GM23248 (cell line): ENCODE results near the gene TRAPPC3. TPM values are rescaled to one million over a fixed set of nuclear protein-coding genes. Genes with fewer than 3 reads are reported as not detected.

Experiments used
- DNase-seq: peaks from one replicate; pipeline ENCODE4 v3.0.0-alpha.2; 2015
- H2AFZ ChIP-seq: fragments of 200-600 bp; sonication (generic); 2 replicates; pipeline ENCODE4 v1.6.1; 2016; ENCODE audit warnings: antibody characterized with exemption
- H3F3A ChIP-seq: fragments of 200-600 bp; sonication (generic); 2 replicates; pipeline ENCODE4 v1.6.1; 2016; ENCODE audit warnings: mild to moderate bottlenecking, antibody characterized with exemption, mixed run types; ENCODE audit not compliant: insufficient read depth
- H3K27ac ChIP-seq: fragments of 200-600 bp; sonication (generic); 2 replicates; pipeline ENCODE4 v1.5.1; 2016; ENCODE audit warnings: mild to moderate bottlenecking
- H3K27me3 ChIP-seq: fragments of 200-600 bp; sonication (generic); replicated peaks from 2 replicates; pipeline ENCODE4 v1.6.1; 2016; ENCODE audit warnings: mild to moderate bottlenecking; ENCODE audit not compliant: insufficient read depth
- H3K36me3 ChIP-seq: fragments of 200-600 bp; sonication (generic); 2 replicates; pipeline ENCODE4 v1.6.1; 2016; ENCODE audit warnings: low read depth, mild to moderate bottlenecking
- H3K4me1 ChIP-seq: fragments of 200-600 bp; sonication (generic); 2 replicates; pipeline ENCODE4 v1.6.1; 2016; ENCODE audit warnings: mild to moderate bottlenecking; ENCODE audit not compliant: insufficient read depth
- H3K4me2 ChIP-seq: fragments of 200-600 bp; sonication (generic); one replicate; pipeline ENCODE4 v1.6.1; 2016; ENCODE audit warnings: mild to moderate bottlenecking; ENCODE audit not compliant: unreplicated experiment
- H3K4me3 ChIP-seq: fragments of 200-600 bp; sonication (generic); 2 replicates; pipeline ENCODE4 v1.5.1; 2016; ENCODE audit warnings: mild to moderate bottlenecking
- H3K79me2 ChIP-seq: fragments of 200-600 bp; sonication (generic); 2 replicates; pipeline ENCODE4 v1.6.1; 2016; ENCODE audit warnings: mild to moderate bottlenecking; ENCODE audit not compliant: insufficient read depth
- H3K9ac ChIP-seq: fragments of 200-600 bp; sonication (generic); 2 replicates; pipeline ENCODE4 v1.6.1; 2016; ENCODE audit warnings: mild to moderate bottlenecking
- H3K9me2 ChIP-seq: fragments of 200-600 bp; sonication (generic); 2 replicates; pipeline ENCODE4 v1.6.1; 2016; ENCODE audit warnings: mixed run types, mild to moderate bottlenecking, moderate library complexity; ENCODE audit not compliant: insufficient read depth
- H3K9me3 ChIP-seq: fragments of 200-600 bp; sonication (generic); one replicate; pipeline ENCODE4 v1.6.1; 2017; ENCODE audit warnings: low read depth
- H4K20me1 ChIP-seq: fragments of 200-600 bp; sonication (generic); 2 replicates; pipeline ENCODE4 v1.6.0; 2016; ENCODE audit not compliant: insufficient read depth
- EZH2 ChIP-seq: fragments of 200-600 bp; sonication (generic); IDR thresholded peaks from 2 replicates; pipeline ENCODE4 v1.6.1; 2018; ENCODE audit warnings: antibody characterized with exemption, mild to moderate bottlenecking; ENCODE audit not compliant: insufficient read depth, poor library complexity, severe bottlenecking
- EZH2phosphoT487 ChIP-seq: fragments of 200-600 bp; sonication (generic); IDR thresholded peaks from 2 replicates; pipeline ENCODE4 v1.6.1; 2018; ENCODE audit warnings: antibody characterized with exemption, moderate library complexity, mild to moderate bottlenecking, low read depth; ENCODE audit not compliant: insufficient read depth
- WGBS, 2 experiments: methylation state at CpG; one replicate each; pipeline ENCODE4 v1.1.6; 2015 to 2017; ENCODE audit warnings: low lambda C conversion rate in 2 of 2, low coverage in 1 of 2; ENCODE audit errors: missing lambda C conversion rate in 2 of 2; 5-methylcytosine and 5-hydroxymethylcytosine counted together
- in situ Hi-C: fragments of 300-500 bp; cut with MboI; formaldehyde crosslinking; loops from 2 replicates; pipeline ENCODE4 v1.15.0; 2020
- polyA plus RNA-seq: library from polyadenylated mRNA; unstranded; fragments of >200 nt; fragmentation: Nextera tagmentation; extraction: Ambion mirVana; gene quantifications from 2 replicates; pipeline ENCODE4 v1.2.1, GENCODE V29; 2016
- small RNA-seq: library from RNA; depleted of rRNA; stranded (forward); fragments of <200 nt; gene quantifications from one replicate; pipeline ENCODE3, GENCODE V24; 2014; ENCODE audit warnings: low read depth, low replicate concordance
- total RNA-seq: library from RNA; depleted of rRNA; stranded (reverse); fragments of >200 nt; shearing (Covaris generic); gene quantifications from 2 replicates; pipeline ENCODE4 v1.2.3, GENCODE V29; 2014; rRNA removed

TRAPPC3 gene
- total and polyA plus RNA-seq, 2 experiments from 2014 or later = 112 to 134 TPM

DNA sequence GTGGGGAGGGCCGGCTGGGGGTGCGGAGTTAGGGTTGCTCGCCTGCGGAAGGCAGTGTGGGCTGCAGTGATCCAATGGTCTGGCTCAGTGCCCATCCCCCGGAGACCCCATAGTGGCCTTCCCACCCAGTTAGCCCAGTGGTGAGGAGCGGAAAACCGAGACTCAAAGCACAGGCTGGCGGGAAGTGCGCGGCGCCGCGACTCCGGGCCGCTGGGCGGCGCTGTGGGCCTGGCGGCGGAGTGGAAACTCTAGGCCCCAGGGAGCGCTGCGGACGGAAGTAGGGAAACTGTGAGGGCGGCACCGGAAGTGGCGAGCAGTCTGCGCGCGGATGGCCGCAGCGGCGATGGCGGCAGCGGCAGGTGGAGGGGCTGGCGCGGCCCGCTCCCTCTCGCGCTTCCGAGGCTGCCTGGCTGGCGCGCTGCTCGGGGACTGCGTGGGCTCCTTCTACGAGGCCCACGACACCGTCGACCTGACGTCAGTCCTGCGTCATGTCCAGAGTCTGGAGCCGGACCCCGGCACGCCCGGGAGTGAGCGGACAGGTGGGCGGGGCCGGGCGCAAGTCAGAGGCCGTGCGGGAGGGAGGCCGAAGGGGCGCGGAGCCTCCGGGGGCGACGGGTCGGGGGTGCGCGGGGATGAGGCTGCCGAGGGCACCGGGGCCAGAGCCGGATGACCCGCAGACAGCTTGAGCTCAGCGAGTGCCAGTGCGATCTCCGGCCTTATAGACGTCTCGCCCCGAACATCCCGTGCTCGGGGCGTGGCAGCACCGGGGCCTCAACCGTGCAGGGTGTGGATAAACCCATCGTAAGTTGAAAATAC lies 60.5 kb downstream of the TRAPPC3 start, which contains the start of gene ADPRS:
Gene ADPRS, plus strand, starts transcription at position 316 of the 816 bp plus-strand sequence. Its CDS starts 13 bp downstream, at position 329.
- Histone ChIP-seq H3K9me3 (no peaks in the 10 kb centered on the region), H3K27ac (peak within 1 kb of the TSS; percentile 76), H3F3A (0 out of 2 replicates have a peak, but pooled peaks cover 2% of the 10 kb centered on the region), H3K9ac (peak within 1 kb of the TSS; percentile 88), H3K36me3 (peaks cover 13% of the 10 kb centered on the region), H2AFZ (peak within 1 kb of the TSS; percentile 99), H3K4me2 (peak within 1 kb of the TSS; percentile 83), H3K4me3 (peak within 1 kb of the TSS; percentile 78), H3K27me3 (no peaks in the 10 kb centered on the region), H3K79me2 (peaks cover 38% of the 10 kb centered on the region), H3K4me1 (peaks cover 5% of the 10 kb centered on the region; the same call in 1 of the 2 replicates), H4K20me1 (no peaks in the 10 kb centered on the region), H3K9me2 (no peaks in the 10 kb centered on the region)
- TF ChIP-seq EZH2phosphoT487 (no peak), EZH2 (no peak)
- in situ Hi-C loops = no loop called here
- 1% methylated on average over 63 to 65 of the region's 84 CpGs for WGBS, 2 experiments
- DNase-seq = peak; percentile 96

DNA sequence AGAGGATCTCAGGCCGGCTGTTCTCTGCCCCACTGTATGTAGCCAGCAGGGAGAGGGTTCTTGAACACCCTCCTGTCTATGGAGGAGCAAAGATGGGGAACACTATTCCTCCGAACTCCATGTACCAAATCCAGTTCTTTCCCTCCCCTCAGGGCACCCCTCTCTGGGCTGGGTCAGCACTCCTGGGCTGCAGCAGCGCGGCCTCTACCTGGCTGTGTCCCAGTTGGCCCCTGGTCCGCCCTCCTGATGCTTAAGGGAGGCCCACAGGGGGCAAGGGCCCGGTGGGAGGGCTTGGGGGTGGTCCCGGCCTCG lies 61.1 kb downstream of the TRAPPC3 start:
- no peaks in the 10 kb centered on the region for H4K20me1 ChIP-seq
- peak overlapping the region; percentile 78 for H3K4me3 ChIP-seq
- in situ Hi-C loops = no loop called here
- H2AFZ ChIP-seq = peak overlapping the region; percentile 99
- peak overlapping the region; percentile 88 for H3K9ac ChIP-seq
- H3K79me2 ChIP-seq = peaks cover 38% of the 10 kb centered on the region
- peaks cover 7% of the 10 kb centered on the region for H3K36me3 ChIP-seq
- no peaks in the 10 kb centered on the region for H3K9me2 ChIP-seq
- H3F3A ChIP-seq = no peaks in the 10 kb centered on the region
- 24 to 26% methylated on average over 7 to 8 of the region's 8 CpGs for WGBS, 2 experiments
- H3K4me1 ChIP-seq = peaks cover 5% of the 10 kb centered on the region; the same call in 1 of the 2 replicates
- no peak for DNase-seq
- TF ChIP-seq EZH2phosphoT487 = no peak
- no peak for TF ChIP-seq EZH2
- no peaks in the 10 kb centered on the region for H3K9me3 ChIP-seq
- peak overlapping the region; percentile 81 for H3K4me2 ChIP-seq
- no peaks in the 10 kb centered on the region for H3K27me3 ChIP-seq
- H3K27ac ChIP-seq = no peak overlapping the region

DNA sequence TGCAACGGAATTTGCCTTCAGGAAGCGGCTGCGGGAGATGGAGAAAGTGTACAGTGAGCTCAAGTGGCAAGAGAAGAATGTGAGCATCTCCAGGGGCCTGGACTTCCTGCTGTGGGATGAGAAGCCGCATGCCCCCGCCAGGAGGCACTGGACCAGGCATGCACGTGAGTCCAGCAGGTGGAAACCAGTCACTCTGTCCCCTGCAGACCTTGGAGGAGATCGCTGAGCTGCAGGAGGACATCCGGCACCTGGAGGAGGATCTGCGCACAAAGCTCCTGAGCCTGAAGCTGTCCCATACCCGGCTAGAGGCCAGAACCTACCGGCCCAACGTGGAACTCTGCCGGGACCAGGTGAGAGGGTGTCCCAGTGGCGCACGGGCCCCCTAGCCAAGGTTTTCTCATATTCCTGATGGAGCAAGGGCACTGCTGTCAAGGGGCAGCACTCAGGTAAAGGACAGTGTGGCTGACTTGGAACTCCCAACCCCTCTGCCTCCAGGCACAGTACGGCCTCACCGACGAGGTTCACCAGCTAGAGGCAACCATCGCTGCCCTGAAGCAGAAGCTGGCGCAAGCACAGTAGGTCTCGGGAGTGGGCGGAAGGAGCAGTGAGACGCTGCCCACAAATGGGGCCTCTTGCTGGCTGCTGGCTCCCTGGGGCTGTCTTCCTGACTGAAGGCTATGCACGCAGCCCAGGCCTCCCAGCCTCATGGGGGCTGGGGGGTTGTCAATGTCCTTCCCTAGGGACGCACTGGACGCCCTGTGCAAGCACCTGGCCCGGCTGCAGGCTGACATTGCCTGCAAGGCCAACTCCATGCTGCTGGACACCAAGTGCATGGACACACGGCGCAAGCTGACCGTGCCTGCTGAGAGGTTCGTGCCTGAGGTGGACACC lies 61.8 kb downstream of the TRAPPC3 start:
- H3K79me2 ChIP-seq = peaks cover 35% of the 10 kb centered on the region
- no peaks in the 10 kb centered on the region for H3K9me3 ChIP-seq
- in situ Hi-C loops = no loop called here
- H3K27me3 ChIP-seq = no peaks in the 10 kb centered on the region
- no peaks in the 10 kb centered on the region for H3K36me3 ChIP-seq
- no peaks in the 10 kb centered on the region for H3K9me2 ChIP-seq
- TF ChIP-seq EZH2phosphoT487 (no peak), EZH2 (no peak)
- no peak overlapping the region for H3K4me2 ChIP-seq
- 78 to 79% methylated on average over 31 of the region's 31 CpGs for WGBS, 2 experiments
- H3F3A ChIP-seq = no peaks in the 10 kb centered on the region
- DNase-seq = peak; percentile 22
- H3K4me1 ChIP-seq = peaks cover 5% of the 10 kb centered on the region; the same call in 1 of the 2 replicates
- no peaks in the 10 kb centered on the region for H4K20me1 ChIP-seq
- no peak overlapping the region for H3K9ac ChIP-seq
- H3K27ac ChIP-seq = no peak overlapping the region
- peak overlapping the region; percentile 99 for H2AFZ ChIP-seq
- no peak overlapping the region for H3K4me3 ChIP-seq

Small RNAs within 50 kb of the gene (small RNA-seq; reads per million reads assigned to genes)
- gene RN7SL131P = not detected

Other genes starting within 250 kb of the TRAPPC3 start
- gene AGO3, start 218.4 kb downstream of the TRAPPC3 start, total RNA-seq = 7.9 and 26.7 TPM in 2 replicates
- gene AGO3, start 218.4 kb downstream of the TRAPPC3 start, polyA plus RNA-seq = 14.2 and 14.8 TPM in 2 replicates
- not detected in 2 replicates for gene TEKT2, start 65.4 kb downstream of the TRAPPC3 start, total RNA-seq
- gene TEKT2, start 65.4 kb downstream of the TRAPPC3 start, polyA plus RNA-seq = not detected in 2 replicates
- gene ADPRS, start 60.6 kb downstream of the TRAPPC3 start, total RNA-seq = 64.7 and 70.3 TPM in 2 replicates
- gene ADPRS, start 60.6 kb downstream of the TRAPPC3 start, polyA plus RNA-seq = 38.9 and 42.0 TPM in 2 replicates
- gene COL8A2, start 24.3 kb downstream of the TRAPPC3 start, total RNA-seq = 30.5 and 33.1 TPM in 2 replicates
- gene COL8A2, start 24.3 kb downstream of the TRAPPC3 start, polyA plus RNA-seq = 2.9 and 3.2 TPM in 2 replicates
- 160 and 224 TPM in 2 replicates for gene MAP7D1, start 6.7 kb upstream of the TRAPPC3 start, total RNA-seq
- gene MAP7D1, start 6.7 kb upstream of the TRAPPC3 start, polyA plus RNA-seq = 34.8 and 35.8 TPM in 2 replicates
- 57.3 and 61.5 TPM in 2 replicates for gene THRAP3, start 75.0 kb upstream of the TRAPPC3 start, total RNA-seq
- gene THRAP3, start 75.0 kb upstream of the TRAPPC3 start, polyA plus RNA-seq = 91.9 and 95.2 TPM in 2 replicates
- gene SH3D21, start 156.9 kb upstream of the TRAPPC3 start, total RNA-seq = 5.6 and 14.4 TPM in 2 replicates
- gene SH3D21, start 156.9 kb upstream of the TRAPPC3 start, polyA plus RNA-seq = 1.1 and 1.8 TPM in 2 replicates
- 294 and 328 TPM in 2 replicates for gene EVA1B, start 174.2 kb upstream of the TRAPPC3 start, total RNA-seq
- gene EVA1B, start 174.2 kb upstream of the TRAPPC3 start, polyA plus RNA-seq = 95.0 and 111 TPM in 2 replicates
- 11.1 and 16.4 TPM in 2 replicates for gene STK40, start 236.4 kb upstream of the TRAPPC3 start, total RNA-seq
- gene STK40, start 236.4 kb upstream of the TRAPPC3 start, polyA plus RNA-seq = 15.3 and 16.2 TPM in 2 replicates
- 4.6 and 10.4 TPM in 2 replicates for gene LSM10, start 248.4 kb upstream of the TRAPPC3 start, total RNA-seq
- 72.5 and 80.2 TPM in 2 replicates for gene LSM10, start 248.4 kb upstream of the TRAPPC3 start, polyA plus RNA-seq